GM18498 (cell line): ENCODE results near the gene TRIM41.
"Not testable (repeated sequence)": the region's sequence is repeated elsewhere in the genome, so short reads cannot be mapped to it uniquely, and the experiment has no call there.

Source experiments
- ATAC-seq: cut with Tn5 transposase; IDR thresholded peaks from one replicate; pipeline ENCODE4 v1.9.1; 2021; ENCODE audit warnings: mild to moderate bottlenecking, moderate library complexity; ENCODE audit not compliant: unreplicated experiment

The TRIM41 gene

DNA sequence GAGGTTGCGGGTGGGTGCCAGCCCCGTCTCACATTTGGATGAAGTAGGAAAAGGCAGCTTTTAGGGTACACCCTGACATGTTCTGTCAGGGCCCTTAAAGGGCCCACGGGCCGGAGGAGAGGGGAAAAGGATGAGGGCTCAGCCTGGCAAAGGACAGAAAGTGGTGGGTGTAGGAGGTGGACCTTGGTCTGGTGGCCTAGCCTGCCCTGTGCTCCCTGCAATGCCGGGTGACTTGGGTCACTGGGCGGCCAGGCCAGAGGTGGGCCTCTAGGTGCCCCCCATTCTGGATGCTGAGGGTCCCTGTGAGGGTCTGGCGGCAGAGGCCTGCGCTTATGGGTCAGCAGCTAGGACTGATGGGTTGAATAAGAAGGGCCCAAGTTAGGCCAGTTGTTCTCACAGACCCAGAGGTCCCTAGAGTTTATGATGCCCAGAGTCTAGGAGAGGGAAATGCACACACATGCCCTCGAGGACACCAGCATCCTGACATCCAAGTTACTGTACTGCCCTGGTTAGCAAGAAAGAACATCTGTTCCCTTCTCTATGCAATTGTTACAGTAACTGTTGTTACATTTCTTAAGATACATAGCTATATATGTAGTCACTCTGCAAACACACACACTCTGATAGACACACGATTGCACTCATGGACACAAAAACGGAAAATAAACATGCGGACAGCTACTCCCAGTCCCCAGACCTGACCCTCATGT lies 30.6 kb upstream of the TRIM41 start:
- ATAC-seq: no peak

DNA sequence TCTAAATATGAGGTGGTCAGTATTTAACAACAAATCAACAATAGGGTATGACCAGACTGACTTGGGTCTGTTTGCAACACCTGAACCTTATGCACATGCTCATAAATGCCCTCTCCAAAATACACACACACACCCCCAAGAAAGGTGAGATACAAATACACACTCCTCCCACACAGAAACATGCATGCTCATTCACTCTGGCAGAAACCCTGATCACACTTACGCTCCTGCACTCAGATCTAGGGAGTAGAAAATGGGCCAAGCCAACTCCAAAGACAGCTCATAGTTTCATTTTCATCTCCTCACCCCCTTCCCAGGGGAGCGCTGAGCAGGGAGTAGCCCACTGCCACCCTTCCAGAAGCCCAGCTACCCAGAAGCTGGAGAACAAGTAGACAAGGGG lies 29.4 kb upstream of the TRIM41 start:
- ATAC-seq: no peak

DNA sequence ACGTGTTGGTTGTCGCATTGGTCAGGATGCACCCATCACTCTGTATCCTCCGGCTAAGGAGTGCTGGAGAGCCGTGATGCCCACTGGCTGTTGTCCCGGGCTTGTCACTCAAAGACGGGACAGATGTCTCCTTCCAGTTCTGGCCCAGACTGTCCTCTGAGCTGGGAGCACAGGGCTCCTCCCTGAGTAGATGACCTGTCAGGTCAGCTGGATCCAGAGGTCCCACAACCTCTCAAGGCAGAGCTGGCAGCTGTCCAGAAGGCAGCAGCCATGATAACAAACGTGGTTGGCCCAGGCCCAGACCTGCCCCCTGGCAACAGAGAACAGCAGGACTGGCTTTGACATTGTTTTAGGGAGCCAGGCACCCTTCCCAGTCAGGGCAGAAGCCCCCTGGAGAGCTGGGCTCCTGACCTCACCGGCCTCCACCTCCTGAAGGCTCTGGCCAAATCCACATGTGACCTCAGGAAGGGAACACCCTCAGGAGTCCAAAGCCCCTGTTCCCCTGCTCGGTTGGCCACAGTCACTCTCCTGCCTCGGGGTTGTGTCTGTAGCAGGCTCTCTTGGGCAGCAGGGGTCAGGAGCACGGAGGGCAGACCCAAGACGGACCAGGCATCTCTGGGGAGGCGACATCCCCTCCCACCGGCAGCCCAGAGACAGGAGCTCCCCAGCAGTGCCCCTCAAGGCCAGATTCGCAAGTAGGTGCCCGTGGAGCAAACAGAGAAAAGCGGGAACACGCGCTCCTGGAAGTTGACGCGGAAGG lies 28.4 kb upstream of the TRIM41 start:
- no peak for ATAC-seq

DNA sequence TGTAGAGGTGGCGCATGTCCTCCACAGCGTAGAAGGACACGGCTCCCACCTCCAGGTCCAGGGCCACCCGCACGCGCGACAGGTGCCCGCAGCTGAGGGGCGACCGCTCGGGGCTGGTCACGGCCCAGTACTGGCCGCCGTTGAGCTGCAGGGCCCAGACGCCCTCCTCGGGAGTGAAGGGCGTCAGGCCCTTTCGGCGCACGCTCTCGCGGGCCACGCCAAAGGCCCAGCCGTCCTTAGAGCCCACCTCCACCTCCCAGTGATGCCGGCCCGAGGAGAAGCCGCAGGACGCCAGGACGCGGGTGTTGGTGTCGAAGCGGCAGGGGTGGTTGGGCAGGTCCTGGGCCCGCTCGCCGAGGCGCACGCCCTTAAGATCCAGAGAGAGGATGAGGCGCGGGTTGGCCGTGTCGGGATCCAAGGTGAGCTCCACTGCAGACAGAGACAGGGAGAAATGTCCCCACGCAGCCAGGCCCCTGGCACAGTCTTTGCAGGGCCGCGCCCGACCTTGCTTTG lies 27.8 kb upstream of the TRIM41 start:
- ATAC-seq: no peak

DNA sequence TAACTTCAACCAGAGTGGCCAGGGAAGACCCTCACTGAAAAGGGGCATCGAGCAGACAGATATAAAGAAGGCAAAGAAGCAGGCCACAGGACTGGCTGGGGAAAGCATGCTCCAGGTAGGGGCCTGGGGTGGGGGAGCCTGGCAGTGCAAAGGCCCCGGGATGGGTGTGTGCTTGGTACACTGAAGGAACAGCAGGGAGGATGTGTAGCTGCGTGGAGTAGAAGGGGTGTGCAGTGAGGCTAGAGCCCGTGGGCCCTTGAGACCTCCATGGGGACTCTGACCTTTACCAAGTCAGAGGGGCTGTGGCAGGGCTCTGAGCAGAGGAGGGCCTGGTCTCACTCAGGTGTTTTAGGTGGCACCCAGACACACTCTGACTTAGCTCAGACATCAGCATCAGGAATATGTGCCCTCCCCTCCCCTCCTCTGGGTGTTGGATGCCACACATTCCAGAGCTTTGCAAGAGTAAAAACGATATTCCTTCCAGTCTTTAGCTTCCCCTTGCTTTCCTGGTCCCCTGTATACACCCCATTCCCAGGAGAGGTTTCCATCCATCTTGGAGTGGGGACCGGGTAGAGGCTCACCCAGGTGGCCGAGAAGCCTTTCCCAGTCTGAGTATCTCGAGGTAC lies 25.6 kb upstream of the TRIM41 start:
- ATAC-seq: no peak

DNA sequence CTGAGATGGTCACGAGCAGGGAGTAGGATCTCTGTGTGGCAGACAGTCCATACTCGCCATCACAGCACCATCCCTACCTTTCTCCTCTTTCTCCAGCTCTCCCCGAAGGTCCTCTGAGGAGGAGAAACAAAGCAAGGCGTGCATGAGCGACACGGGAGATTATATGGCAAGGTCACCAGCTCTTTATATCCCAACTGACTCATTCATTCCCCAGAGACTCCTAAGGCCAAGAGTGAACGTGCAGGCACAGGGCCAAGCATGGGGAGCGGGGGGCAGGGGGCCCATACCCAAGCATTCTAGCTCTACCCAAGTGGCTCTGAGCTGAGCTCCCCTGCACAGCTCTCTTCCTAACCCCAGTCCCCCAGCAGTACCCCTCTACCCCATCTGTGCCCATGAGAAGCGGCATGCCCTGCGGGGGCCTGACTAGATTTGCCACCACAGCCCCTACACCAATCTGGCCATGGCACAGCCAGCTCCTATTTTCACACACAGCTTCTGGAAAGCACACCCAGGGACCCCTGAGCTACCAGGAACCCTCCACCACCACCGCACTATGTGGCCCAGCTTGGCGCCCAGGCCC lies 24.9 kb upstream of the TRIM41 start:
- no peak for ATAC-seq

DNA sequence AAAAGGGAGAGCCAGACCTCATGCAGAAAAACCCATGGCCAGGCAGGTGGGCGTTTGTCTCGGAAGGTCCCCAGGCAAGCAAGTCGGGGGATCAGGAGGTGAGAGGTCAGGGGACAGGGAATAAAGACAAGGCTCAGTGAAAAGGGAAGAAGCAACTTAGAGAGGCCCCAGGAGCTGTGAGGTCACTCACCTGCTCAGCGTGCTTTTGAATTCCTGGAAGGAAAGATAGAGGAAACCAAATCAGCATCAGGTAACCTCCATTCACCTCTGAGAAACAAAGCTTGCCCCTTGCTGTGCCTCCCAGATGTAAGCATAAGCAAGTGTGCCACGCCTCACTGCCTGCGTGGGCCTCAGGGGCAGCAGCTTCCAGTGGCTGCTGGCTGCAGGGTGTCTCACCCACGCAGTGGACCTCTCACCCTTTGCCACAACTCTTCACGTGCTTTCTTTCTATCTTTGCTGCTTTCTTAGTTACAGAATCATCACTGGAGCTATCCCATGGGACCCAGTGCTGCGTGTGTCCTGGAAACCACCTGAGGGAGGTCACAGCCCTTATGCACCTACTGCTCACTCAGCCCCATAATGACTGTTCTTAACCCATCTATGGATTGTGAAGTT lies 24.1 kb upstream of the TRIM41 start:
- ATAC-seq: peak; percentile 60

DNA sequence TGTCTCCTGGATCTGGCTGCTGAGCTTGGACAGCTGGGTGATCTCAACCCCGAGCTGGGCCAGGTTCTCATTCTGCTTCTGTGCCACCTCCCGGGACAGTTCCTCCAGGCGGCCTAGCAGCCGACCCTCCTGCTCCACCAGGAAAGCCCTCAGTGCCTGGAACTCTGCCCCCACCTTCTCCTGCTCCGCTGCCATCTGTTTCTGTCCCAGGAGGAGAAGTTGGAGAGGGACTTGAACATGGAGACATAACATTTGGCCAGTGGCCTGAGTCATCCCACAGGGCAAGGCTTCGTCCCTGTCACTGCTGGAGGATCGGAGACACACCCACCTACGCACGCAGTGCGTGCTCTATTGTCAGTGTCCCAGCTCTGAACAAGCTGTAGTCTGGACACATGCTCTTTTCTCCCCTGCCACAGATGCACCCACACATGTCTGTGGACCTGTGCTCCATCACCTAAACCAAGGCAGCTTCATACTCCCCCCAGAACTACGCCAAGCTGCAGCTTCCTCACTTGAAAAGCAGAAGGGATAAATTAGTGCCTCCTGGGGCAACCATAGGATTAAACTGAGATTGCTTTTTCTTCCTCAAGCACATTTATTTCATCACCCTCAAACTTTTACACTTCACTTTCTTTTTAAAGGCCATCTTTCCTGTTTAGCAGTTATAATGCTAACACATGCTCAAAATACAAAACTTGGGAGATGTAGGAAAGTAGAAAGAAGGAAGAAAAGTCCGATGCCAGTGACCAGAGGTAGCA lies 23.0 kb upstream of the TRIM41 start:
- ATAC-seq: no peak

DNA sequence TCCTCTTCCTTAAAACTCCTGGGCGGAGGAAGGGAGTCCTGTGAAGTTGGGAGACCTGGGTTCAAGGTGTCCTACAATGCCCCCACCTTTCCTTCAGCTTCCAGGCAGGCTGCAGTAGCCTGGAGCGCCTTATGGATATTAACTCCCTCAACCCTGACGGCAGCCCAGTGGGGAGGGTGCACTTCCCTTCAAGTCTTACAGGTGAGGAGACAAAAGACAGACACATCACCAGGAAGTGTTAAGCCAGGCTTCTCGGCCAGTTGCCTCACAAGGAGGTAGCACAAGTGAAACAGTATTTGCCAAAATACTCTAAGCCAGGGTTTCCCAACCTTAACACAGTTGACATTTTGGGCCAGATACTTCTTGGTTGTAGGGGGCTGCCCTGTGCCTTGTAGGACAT lies 22.3 kb upstream of the TRIM41 start:
- ATAC-seq: no peak

DNA sequence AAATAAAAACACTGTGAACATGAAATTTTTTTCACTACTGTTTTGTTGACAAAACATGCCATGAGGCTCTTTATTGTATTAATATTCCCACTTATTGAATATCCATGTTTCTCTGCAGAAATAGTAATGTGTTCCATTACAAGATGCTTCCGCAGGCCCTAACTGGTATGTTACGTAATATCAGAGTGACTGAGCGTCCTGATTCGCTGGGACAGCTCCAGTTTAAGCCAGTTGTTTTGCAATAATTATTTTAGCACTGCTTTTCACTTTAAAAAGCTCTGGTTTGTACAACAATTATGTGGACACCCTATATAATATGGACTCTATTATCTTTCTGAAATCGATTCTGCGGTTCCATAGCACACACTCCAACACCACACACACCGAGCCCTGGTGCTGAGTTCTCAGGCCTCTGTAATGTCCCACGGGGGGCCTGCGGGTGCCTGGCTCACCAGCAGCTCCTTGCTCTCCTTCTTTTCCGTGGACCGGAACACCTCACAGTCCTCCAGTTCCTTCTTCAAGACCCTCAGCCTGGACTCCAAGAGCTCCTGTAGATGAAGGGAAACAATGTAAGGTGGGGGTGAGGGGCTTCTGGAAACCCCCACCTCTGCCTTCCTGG lies 19.9 kb upstream of the TRIM41 start:
- no peak for ATAC-seq

DNA sequence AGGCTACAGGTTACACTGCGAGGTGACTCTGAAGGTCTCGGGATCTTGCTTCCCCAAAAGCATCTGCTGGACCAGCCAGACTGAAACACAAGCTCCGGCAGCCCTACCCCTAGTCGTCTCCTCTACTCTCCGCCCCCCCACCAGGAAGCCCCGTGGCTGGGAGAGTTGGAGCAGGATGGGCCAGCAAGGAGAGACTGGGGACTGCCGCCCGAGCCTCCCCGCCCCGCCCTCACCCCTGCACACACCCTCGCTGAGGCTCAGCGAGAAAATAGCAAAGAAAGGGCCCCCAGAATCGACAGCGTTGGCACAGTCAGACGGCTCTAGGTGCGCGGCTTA lies 19.3 kb upstream of the TRIM41 start:
- no peak for ATAC-seq

DNA sequence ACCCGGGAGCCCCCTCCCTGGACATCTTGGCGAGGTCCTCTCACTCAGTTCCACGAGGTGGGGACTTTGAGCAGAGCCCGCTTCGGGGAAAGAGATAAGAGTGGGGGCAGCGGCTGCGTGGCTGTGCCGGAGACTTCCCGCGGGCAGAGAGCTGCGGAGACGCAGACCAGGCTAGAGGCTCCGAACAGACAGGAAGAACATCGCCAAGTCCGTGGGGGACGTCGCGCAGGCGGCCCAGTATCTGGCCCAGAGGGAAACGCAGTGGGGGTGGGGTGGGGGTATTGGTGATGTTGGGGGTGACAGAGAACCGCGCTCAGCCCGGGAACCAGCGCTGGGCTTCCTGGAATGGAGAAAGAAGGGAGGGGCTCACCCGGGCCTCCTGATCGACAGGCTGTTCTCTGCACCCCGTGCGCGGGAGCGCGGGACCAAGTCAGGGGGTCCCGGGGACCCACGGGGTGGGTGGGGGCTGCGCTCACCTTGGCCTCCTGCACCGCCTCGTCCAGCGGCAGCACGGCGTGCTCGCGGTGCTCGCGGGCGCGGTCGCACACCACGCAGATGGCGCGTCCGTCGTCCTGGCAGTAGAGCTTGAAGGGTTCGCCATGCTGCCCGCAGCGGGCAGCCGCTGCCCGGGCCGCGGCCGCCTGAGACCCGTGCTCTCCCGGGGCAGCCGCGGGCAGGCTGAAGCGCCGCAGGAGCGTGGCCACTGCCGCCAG lies 18.8 kb upstream of the TRIM41 start:
- no peak for ATAC-seq

DNA sequence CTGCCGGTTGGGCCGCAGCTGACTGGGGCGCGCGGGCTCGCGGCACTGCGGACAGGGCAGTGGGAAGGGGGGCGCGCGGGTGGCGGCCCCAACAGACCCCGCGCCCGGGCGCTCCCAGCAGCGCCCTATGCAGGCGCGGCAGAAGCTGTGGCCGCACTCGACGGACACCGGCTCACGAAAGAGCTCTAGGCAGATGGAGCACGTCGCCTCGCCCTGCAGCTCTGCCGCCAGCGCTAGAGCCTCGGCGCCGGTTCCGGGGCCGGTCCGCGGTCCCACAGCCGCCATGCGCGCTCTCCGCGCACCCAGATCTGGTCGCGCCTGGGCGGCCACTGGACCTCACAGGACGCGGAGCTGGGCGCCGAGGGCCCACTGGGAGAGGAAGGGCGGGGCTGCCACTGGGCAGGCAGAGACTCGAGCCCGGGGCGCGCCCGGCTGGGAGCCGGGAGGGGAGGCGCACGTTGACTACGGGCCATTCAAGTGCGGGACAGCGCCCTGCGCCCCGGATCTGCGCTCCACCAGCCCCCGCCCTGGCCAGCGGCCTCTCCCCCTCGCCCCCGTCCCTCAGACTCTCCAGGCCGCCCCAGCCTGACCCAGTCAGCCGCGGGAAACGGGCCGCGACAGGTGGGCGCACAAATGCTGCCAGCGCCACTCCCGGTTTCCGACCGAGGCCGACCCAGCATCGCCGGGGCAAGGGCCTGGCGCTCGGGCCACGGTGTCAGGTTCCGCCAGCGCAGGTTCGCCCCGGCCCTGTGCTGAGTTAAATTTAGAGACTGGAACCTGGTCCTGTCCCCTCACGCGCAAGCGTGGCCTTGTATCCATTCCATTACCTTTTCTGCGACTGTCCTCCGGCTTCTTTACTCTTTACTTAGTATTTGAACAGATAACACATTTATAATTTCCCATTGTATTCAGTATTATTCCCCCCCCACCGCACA lies 18.0 kb upstream of the TRIM41 start, which contains the start of gene TRIM7:
TRIM7 (minus strand) TSS at position 371 of the 935 bp plus-strand sequence; CDS start at position 285, 86 bp downstream.
- ATAC-seq: no peak

DNA sequence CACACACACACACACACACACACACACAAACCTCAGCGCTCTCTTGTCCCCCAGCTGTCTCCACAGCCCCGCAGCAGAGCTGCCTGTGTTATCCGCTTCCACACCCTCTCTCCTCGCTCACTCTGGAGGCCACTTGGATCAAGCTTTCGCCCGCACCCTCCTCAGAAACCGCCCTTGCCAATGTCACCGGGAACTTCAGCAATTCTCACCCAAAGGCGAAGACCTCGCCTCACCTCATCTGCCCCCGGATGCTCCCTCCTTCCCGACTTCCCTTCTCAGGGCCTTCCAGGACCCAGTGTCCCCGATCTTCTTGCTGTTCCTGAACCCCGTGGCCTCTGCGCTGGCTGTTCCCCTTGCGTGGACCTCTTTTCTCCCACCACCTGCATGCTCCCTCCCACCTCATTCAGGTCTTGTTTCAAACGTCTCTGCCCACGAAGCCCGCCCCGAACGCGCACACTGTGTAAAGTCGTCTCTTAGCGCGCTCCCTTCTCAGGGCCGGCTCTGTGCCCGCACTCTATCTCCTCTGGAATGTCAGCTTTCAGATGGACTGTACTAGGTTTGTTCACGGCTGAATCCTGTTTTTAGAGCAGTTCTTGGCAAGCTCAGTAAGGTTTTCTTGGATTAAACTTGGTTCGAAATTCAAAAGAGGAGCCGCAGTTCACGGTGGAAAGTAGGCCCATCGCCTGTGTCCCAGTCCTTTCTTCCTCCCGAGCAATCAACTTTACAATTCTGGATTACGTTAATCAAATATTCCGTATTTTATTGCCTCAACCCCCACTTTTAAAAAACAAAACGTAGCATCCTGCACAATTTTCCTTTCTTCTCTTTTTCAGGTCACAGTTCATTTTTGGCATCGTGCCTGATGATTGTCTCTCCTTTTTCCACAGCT lies 17.1 kb upstream of the TRIM41 start:
- no peak for ATAC-seq

DNA sequence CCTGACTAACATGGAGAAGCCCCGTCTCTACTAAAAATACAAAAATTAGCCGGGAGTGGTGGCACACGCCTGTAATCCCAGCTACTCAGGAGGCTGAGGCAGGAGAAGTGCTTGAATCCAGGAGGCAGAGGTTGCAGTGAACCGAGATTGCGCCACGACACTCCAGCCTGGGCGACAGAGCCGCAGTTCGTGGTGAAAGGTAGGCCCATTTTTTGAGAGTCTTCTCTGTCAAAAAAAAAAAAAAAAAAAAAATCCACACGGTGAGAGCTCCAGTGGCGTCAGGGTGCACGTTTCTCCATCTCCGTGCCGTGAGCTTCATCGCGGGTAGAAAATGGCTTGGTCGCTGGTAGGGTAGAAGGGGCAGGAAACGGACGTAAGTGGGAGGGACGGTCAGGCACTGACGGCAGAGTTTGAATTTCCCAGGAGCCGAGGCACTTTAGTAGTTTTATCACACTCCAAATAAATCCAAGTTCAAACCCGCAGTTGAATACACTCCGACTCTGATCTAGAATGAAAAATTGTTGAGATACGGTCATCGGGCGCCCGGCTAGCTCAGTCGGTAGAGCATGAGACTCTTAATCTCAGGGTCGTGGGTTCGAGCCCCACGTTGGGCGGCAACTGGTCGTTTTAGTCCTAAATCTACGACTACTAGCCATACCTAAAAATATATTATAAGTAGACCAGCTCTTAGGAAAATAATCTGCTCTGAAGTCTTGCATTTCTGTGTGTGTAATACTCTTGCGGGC lies 15.7 kb upstream of the TRIM41 start:
- peak; percentile 33 for ATAC-seq

DNA sequence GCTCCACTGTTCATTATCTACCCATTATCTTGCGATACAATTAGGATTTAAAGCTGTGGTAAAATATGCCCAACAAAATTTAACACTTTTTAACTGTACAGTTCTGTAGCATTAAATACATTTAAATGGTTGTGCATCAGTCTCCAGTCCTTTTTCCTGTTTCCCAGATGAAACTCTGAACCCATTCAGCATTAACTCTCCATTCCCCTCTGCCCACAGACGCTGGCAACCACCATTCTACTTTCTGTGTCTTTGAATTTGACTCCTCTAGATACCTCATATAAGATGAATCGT lies 15.2 kb upstream of the TRIM41 start:
- ATAC-seq: no peak

DNA sequence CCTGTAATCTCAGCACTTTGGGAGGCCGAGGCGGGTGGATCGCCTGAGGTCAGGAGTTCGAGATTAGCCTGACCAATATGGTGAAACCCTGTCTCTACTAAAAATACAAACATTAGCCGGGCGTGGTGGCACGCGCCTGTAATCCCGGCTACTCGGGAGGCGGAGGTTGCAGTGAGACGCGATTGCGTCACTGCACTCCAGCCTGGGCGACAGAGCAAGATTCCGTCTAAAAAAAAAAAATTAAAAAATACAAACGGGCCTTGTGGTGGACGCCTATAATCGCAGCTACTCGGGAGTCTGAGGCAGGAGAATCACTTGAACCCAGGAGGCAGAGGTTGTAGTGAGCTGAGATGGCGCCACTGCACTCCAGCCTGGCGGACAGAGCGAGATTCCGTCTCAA lies 14.1 kb upstream of the TRIM41 start:
- not testable (repeated sequence) for ATAC-seq
